DND-41 (cell line): ENCODE data around the gene NUP42.
A peak's percentile ranks its signal among the peaks of the same experiment; 100 is the strongest.

Experiments used
- ATAC-seq: fragments of 200-7000 bp; cut with Tn5 transposase; 3 replicates; pipeline ENCODE4 v1.9.1; 2021; ENCODE audit warnings: low read depth; ENCODE audit not compliant: insufficient read depth
- DNase-seq: peaks from one replicate; pipeline ENCODE4 v3.0.0-alpha.2; 2020
- H2AFZ ChIP-seq: 2 replicates; pipeline ENCODE4 v1.6.0; 2012; ENCODE audit warnings: low read depth, low read length
- H3K27ac ChIP-seq: 2 replicates; pipeline ENCODE4 v1.5.1; 2012; ENCODE audit warnings: low read length, inconsistent platforms
- H3K27me3 ChIP-seq: fragments of 200-600 bp; sonication (generic); 2 replicates; pipeline ENCODE4 v1.6.0; 2012; ENCODE audit warnings: low read length, mild to moderate bottlenecking, inconsistent platforms; ENCODE audit not compliant: insufficient read depth, poor library complexity
- H3K36me3 ChIP-seq: 2 replicates; pipeline ENCODE4 v1.5.1; 2012; ENCODE audit warnings: low read length, inconsistent platforms; ENCODE audit not compliant: insufficient read depth
- H3K4me1 ChIP-seq: 2 replicates; pipeline ENCODE4 v1.5.1; 2012; ENCODE audit warnings: mild to moderate bottlenecking, low read length; ENCODE audit not compliant: insufficient read depth
- H3K4me2 ChIP-seq: 2 replicates; pipeline ENCODE4 v1.6.0; 2012; ENCODE audit warnings: mild to moderate bottlenecking, moderate library complexity, low read length, inconsistent platforms; ENCODE audit not compliant: insufficient read depth
- H3K4me3 ChIP-seq, 2 experiments: fragments of 200-600 bp in 1 of 2; shearing (Covaris generic) in 1 of 2; 2 replicates each; pipeline ENCODE4 v1.5.1; 2012 to 2016; ENCODE audit warnings: inconsistent platforms in 2 of 2, low read length in 2 of 2, mild to moderate bottlenecking in 2 of 2, low read depth in 1 of 2, moderate library complexity in 1 of 2
- H3K79me2 ChIP-seq: 2 replicates; pipeline ENCODE4 v1.6.0; 2012; ENCODE audit warnings: low read length, inconsistent platforms; ENCODE audit not compliant: insufficient read depth
- H3K9ac ChIP-seq: 2 replicates; pipeline ENCODE4 v1.6.0; 2012; ENCODE audit warnings: low read depth, mild to moderate bottlenecking, inconsistent platforms, low read length, moderate library complexity
- H3K9me3 ChIP-seq: 2 replicates; pipeline ENCODE4 v1.5.1; 2012; ENCODE audit warnings: low read length, moderate library complexity, mild to moderate bottlenecking, inconsistent platforms; ENCODE audit not compliant: insufficient read depth, severe bottlenecking
- H4K20me1 ChIP-seq: 2 replicates; pipeline ENCODE4 v1.6.0; 2012; ENCODE audit warnings: low read length; ENCODE audit not compliant: insufficient read depth
- CTCF ChIP-seq: IDR thresholded peaks from 2 replicates; pipeline ENCODE4 v1.5.1; 2012; ENCODE audit warnings: borderline replicate concordance, low read length, moderate library complexity, mild to moderate bottlenecking; ENCODE audit not compliant: poor library complexity, severe bottlenecking; ENCODE audit errors: extremely low read depth
- EZH2 ChIP-seq: IDR thresholded peaks from 3 replicates; pipeline ENCODE4 v1.6.1; 2012; ENCODE audit warnings: borderline replicate concordance, low read depth, mild to moderate bottlenecking, moderate library complexity, low read length, inconsistent platforms; ENCODE audit not compliant: severe bottlenecking

The NUP42 gene

GRCh38 chr7:23184291-23184690, 2.4 kb downstream of the NUP42 start:
- H3K27ac ChIP-seq, result no peak overlapping the region

GRCh38 chr7:23184709-23185359, 3.0 kb downstream of the NUP42 start:
- H4K20me1 ChIP-seq, result peaks cover 3% of the 10 kb centered on the region
- peaks cover 85% of the 10 kb centered on the region for H3K79me2 ChIP-seq
- H2AFZ ChIP-seq, result no peak overlapping the region
- H3K4me3 ChIP-seq, result peak overlapping the region in 1 of 2 experiments; percentile 18; a peak in 1 of 4 replicates
- DNase-seq (peak; percentile 49), ATAC-seq (no peak)
- H3K4me2 ChIP-seq, result peak overlapping the region; percentile 87
- no peak overlapping the region for H3K27ac ChIP-seq
- H3K9me3 ChIP-seq, result no peaks in the 10 kb centered on the region
- TF ChIP-seq EZH2, result no peak
- peak; percentile 59 for TF ChIP-seq CTCF
- H3K4me1 ChIP-seq, result peaks cover 46% of the 10 kb centered on the region
- no peak overlapping the region for H3K9ac ChIP-seq
- no peaks in the 10 kb centered on the region for H3K27me3 ChIP-seq
- peaks cover 47% of the 10 kb centered on the region for H3K36me3 ChIP-seq

More at GRCh38 chr7:23184291-23184690, 2.4 kb downstream of the NUP42 start:
- Histone ChIP-seq H3K9ac (peak overlapping the region; percentile 89; the same call in 1 of the 2 replicates), H3K4me2 (peak overlapping the region; percentile 87; the same call in 1 of the 2 replicates), H3K9me3 (no peaks in the 10 kb centered on the region), H3K27me3 (no peaks in the 10 kb centered on the region), H3K4me1 (peaks cover 46% of the 10 kb centered on the region), H3K36me3 (peaks cover 43% of the 10 kb centered on the region), H3K4me3 (peak overlapping the region in 1 of 2 experiments; percentile 79; a peak in 1 of 4 replicates), H4K20me1 (peaks cover 2% of the 10 kb centered on the region), H3K79me2 (peaks cover 83% of the 10 kb centered on the region), H2AFZ (no peak overlapping the region)
- TF ChIP-seq EZH2, result no peak
- TF ChIP-seq CTCF, result no peak
- ATAC-seq (no peak), DNase-seq (no peak)

GRCh38 chr7:23185980-23186379, 4.1 kb downstream of the NUP42 start:
- H4K20me1 ChIP-seq, result peaks cover 3% of the 10 kb centered on the region
- peak overlapping the region; percentile 87 for H3K4me2 ChIP-seq
- peaks cover 83% of the 10 kb centered on the region for H3K79me2 ChIP-seq
- peaks cover 37% of the 10 kb centered on the region for H3K4me1 ChIP-seq
- H2AFZ ChIP-seq, result no peak overlapping the region
- H3K9ac ChIP-seq, result no peak overlapping the region
- H3K36me3 ChIP-seq, result peaks cover 56% of the 10 kb centered on the region
- no peaks in the 10 kb centered on the region for H3K27me3 ChIP-seq
- no peak overlapping the region for H3K4me3 ChIP-seq
- TF ChIP-seq CTCF (no peak), EZH2 (no peak)
- H3K27ac ChIP-seq, result no peak overlapping the region
- no peak for DNase-seq
- ATAC-seq, result no peak
- H3K9me3 ChIP-seq, result no peaks in the 10 kb centered on the region
